Measurements from ENCODE around the gene CCDC142.
"Not testable (repeated sequence)": the region's sequence is repeated elsewhere in the genome, so short reads cannot be mapped to it uniquely, and the experiment has no call there.

Gene CCDC142

GRCh38 chr2:74472086-74472944 lies 10.5 kb downstream of the CCDC142 start, which contains the start of gene MRPL53:
Gene MRPL53, minus strand, starts transcription at chr2:74472680. Its CDS starts 20 bp downstream, at chr2:74472660.
- H3K9me2 ChIP-seq (replicated peaks; ENCODE audit: control insufficient read depth, low read length), result no peaks in the 10 kb centered on the region
- peak within 1 kb of the TSS; percentile 83 for H3K27ac ChIP-seq (ENCODE audit: low read depth, low read length)
- H3K27me3 ChIP-seq (ENCODE audit: control insufficient read depth, low read length), result no peaks in the 10 kb centered on the region
- H3F3A ChIP-seq (ENCODE audit: control insufficient read depth, insufficient read depth), result peaks cover 11% of the 10 kb centered on the region
- H3K4me1 ChIP-seq (ENCODE audit: control insufficient read depth, low read length), result peaks cover 16% of the 10 kb centered on the region
- H3K4me3 ChIP-seq (ENCODE audit: low read length), result peak within 1 kb of the TSS; percentile 97
- peaks cover 20% of the 10 kb centered on the region for H3K79me2 ChIP-seq (ENCODE audit: control insufficient read depth, low read length)
- no peak for TF ChIP-seq EZH2phosphoT487 (IDR thresholded peaks at IDR 0.05; ENCODE audit: borderline replicate concordance, low read length)
- TF ChIP-seq CTCF (IDR thresholded peaks at IDR 0.05; ENCODE audit: low read depth, low read length, poor library complexity, severe bottlenecking), result no peak
- peaks cover 31% of the 10 kb centered on the region for H3K36me3 ChIP-seq (ENCODE audit: control insufficient read depth, low read length)
- no peaks in the 10 kb centered on the region for H3K9me3 ChIP-seq (ENCODE audit: control insufficient read depth, insufficient read depth, low read length)
- H3K4me2 ChIP-seq (ENCODE audit: low read length), result peak within 1 kb of the TSS; percentile 79
- H4K20me1 ChIP-seq (ENCODE audit: control insufficient read depth, insufficient read depth, low read depth, low read length), result 0 out of 2 replicates have a peak, but pooled peaks cover under 1% of the 10 kb centered on the region

GRCh38 chr2:74471332-74472065 lies 11.3 kb downstream of the CCDC142 start:
- Histone ChIP-seq H4K20me1 (ENCODE audit: control insufficient read depth, insufficient read depth, low read depth, low read length) (no peaks in the 10 kb centered on the region), H3K4me2 (ENCODE audit: low read length) (peak overlapping the region; percentile 79), H3K27me3 (ENCODE audit: control insufficient read depth, low read length) (no peaks in the 10 kb centered on the region), H3K79me2 (ENCODE audit: control insufficient read depth, low read length) (peaks cover 23% of the 10 kb centered on the region), H3F3A (ENCODE audit: control insufficient read depth, insufficient read depth) (peaks cover 11% of the 10 kb centered on the region), H3K4me1 (ENCODE audit: control insufficient read depth, low read length) (peaks cover 16% of the 10 kb centered on the region), H3K27ac (ENCODE audit: low read depth, low read length) (peak overlapping the region; percentile 83), H3K4me3 (ENCODE audit: low read length) (peak overlapping the region; percentile 97), H3K9me2 (replicated peaks; ENCODE audit: control insufficient read depth, low read length) (no peaks in the 10 kb centered on the region), H3K36me3 (ENCODE audit: control insufficient read depth, low read length) (peaks cover 31% of the 10 kb centered on the region), H3K9me3 (ENCODE audit: control insufficient read depth, insufficient read depth, low read length) (no peaks in the 10 kb centered on the region)
- no peak for TF ChIP-seq EZH2phosphoT487 (IDR thresholded peaks at IDR 0.05; ENCODE audit: borderline replicate concordance, low read length)
- TF ChIP-seq CTCF (IDR thresholded peaks at IDR 0.05; ENCODE audit: low read depth, low read length, poor library complexity, severe bottlenecking), result no peak

GRCh38 chr2:74470742-74471141 lies 12.1 kb downstream of the CCDC142 start:
- H3K27ac ChIP-seq (ENCODE audit: low read depth, low read length); H3K4me2 ChIP-seq (ENCODE audit: low read length): not testable (repeated sequence)

More at GRCh38 chr2:74470742-74471141, 12.1 kb downstream of the CCDC142 start:
- not testable (repeated sequence) for H3K4me3 ChIP-seq (ENCODE audit: low read length); H4K20me1 ChIP-seq (ENCODE audit: control insufficient read depth, insufficient read depth, low read depth, low read length); H3K9me2 ChIP-seq (replicated peaks; ENCODE audit: control insufficient read depth, low read length); H3K9me3 ChIP-seq (ENCODE audit: control insufficient read depth, insufficient read depth, low read length); H3K27me3 ChIP-seq (ENCODE audit: control insufficient read depth, low read length)
- Histone ChIP-seq H3K36me3 (ENCODE audit: control insufficient read depth, low read length) (peaks cover 31% of the 10 kb centered on the region), H3K79me2 (ENCODE audit: control insufficient read depth, low read length) (peaks cover 30% of the 10 kb centered on the region), H3F3A (ENCODE audit: control insufficient read depth, insufficient read depth) (peaks cover 11% of the 10 kb centered on the region), H3K4me1 (ENCODE audit: control insufficient read depth, low read length) (peaks cover 21% of the 10 kb centered on the region)

Data from DOHH2 (cell line).